Body of pancreas (tissue), 4 donors: Measurements from ENCODE around the gene GGCT. TPM values are rescaled to one million over a fixed set of nuclear protein-coding genes. Genes with fewer than 3 reads are reported as not detected.

Source experiments
- ATAC-seq: fragments of 150-250 bp; one replicate; pipeline ENCODE4 v1.9.1; 2016
- DNase-seq, 4 donors: peaks; one replicate each; pipeline ENCODE4 v3.0.0-alpha.2; 2019
- H3K27ac ChIP-seq, 4 donors: fragments of 200-600 bp; sonication (generic); 1 replicate in 3 of 4; 2 replicates in 1 of 4; pipeline versions ENCODE4 v1.5.1 to v1.6.1; 2016 to 2019; ENCODE audit warnings: mild to moderate bottlenecking in 1 of 4, mixed read lengths in 1 of 4, moderate library complexity in 1 of 4
- H3K27me3 ChIP-seq, 2 donors: fragments of 200-600 bp; sonication (generic); one replicate each; pipeline ENCODE4 v1.6.0; 2016; ENCODE audit warnings: mild to moderate bottlenecking in 1 of 2
- H3K36me3 ChIP-seq, 2 donors: fragments of 200-600 bp; sonication (generic); replicated peaks in 1 of 2; 2 replicates each; pipeline ENCODE4 v1.5.1; 2016; ENCODE audit warnings: low read depth in 2 of 2; ENCODE audit not compliant: insufficient read depth in 1 of 2
- H3K4me1 ChIP-seq: fragments of 200-600 bp; sonication (generic); one replicate; pipeline ENCODE4 v1.6.0; 2016
- H3K4me3 ChIP-seq, 2 donors: fragments of 200-600 bp; sonication (generic); 1 replicate in 1 of 2; 2 replicates in 1 of 2; pipeline ENCODE4 v1.5.1; 2016 to 2019
- H3K9me3 ChIP-seq, 3 donors: fragments of 200-600 bp; sonication (generic); 1 replicate in 2 of 3; 2 replicates in 1 of 3; pipeline ENCODE4 v1.5.1; 2016
- CTCF ChIP-seq, 7 experiments: fragments of 450-650 bp in 4 of 7; fragments of 200-600 bp in 3 of 7; sonication (generic) in 3 of 7; IDR thresholded peaks; one replicate each; pipeline ENCODE4 v1.5.1; 2016 to 2019; ENCODE audit warnings: antibody characterized with exemption in 7 of 7
- POLR2A ChIP-seq, 3 donors: fragments of 450-650 bp; IDR thresholded peaks; one replicate each; pipeline ENCODE4 v1.6.1; 2016; ENCODE audit warnings: antibody characterized with exemption in 3 of 3, mild to moderate bottlenecking in 2 of 3
- WGBS, 2 donors: methylation state at CpG; one replicate each; pipeline ENCODE4 v1.1.5; 2017; 5-methylcytosine and 5-hydroxymethylcytosine counted together
- intact Hi-C: fragments of 100-400 bp; cut with DNase I; formaldehyde crosslinking; loops from one replicate; pipeline ENCODE4 v1.15.1; 2023
- total RNA-seq, 2 donors: library from RNA; depleted of rRNA; stranded (reverse); fragments of >200 nt; gene quantifications; one replicate each; pipeline ENCODE4 v1.1.0, GENCODE V29; 2016

Gene GGCT
- total RNA-seq, 2 donors from 2014 or later, result 13.5 to 42.2 TPM

GRCh38 chr7:30470163-30470770 lies 34.4 kb downstream of the GGCT start:
- TF ChIP-seq CTCF (IDR thresholded peaks at IDR 0.05) (no peak), POLR2A (IDR thresholded peaks at IDR 0.05) (no peak)
- DNase-seq (peak in 3 of 4 donors; percentile 27 to 52 (median 28)), ATAC-seq (peak; percentile 22)
- 41 to 44% methylated on average over 14 of the region's 14 CpGs for WGBS, 2 donors
- no peaks in the 10 kb centered on the region for H3K9me3 ChIP-seq
- no peak overlapping the region for H3K4me3 ChIP-seq
- intact Hi-C loops, result no loop called here
- H3K36me3 ChIP-seq, result no peaks in the 10 kb centered on the region
- H3K27me3 ChIP-seq, result no peaks in the 10 kb centered on the region
- H3K4me1 ChIP-seq, result peaks cover 31% of the 10 kb centered on the region
- H3K27ac ChIP-seq, result peak overlapping the region in 3 of 4 donors; percentile 39 to 59 (median 57)

GRCh38 chr7:30469303-30469702 lies 35.3 kb downstream of the GGCT start:
- no peaks in the 10 kb centered on the region for H3K27me3 ChIP-seq
- intact Hi-C loops, result no loop called here
- H3K4me3 ChIP-seq, result no peak overlapping the region
- ATAC-seq, result peak; percentile 70
- TF ChIP-seq CTCF (IDR thresholded peaks at IDR 0.05) (peak in 4 of 7 experiments; percentile 17 to 30 (median 26)), POLR2A (IDR thresholded peaks at IDR 0.05) (peak in 1 of 3 donors; percentile 9)
- peaks cover 30% of the 10 kb centered on the region for H3K4me1 ChIP-seq
- DNase-seq, result peak; percentile 48 to 77 (median 58)
- 55 to 66% methylated on average over 5 of the region's 5 CpGs for WGBS, 2 donors
- no peaks in the 10 kb centered on the region for H3K36me3 ChIP-seq
- H3K9me3 ChIP-seq, result no peaks in the 10 kb centered on the region
- H3K27ac ChIP-seq, result peak overlapping the region; percentile 6 to 59 (median 48)

GRCh38 chr7:30468791-30469190 lies 35.8 kb downstream of the GGCT start:
- no peaks in the 10 kb centered on the region for H3K9me3 ChIP-seq
- H3K27me3 ChIP-seq, result no peaks in the 10 kb centered on the region
- intact Hi-C loops, result no loop called here
- whole genome bisulfite sequencing, 2 donors, result 86 to 88% methylated on average over 4 of the region's 4 CpGs
- H3K4me1 ChIP-seq, result peaks cover 30% of the 10 kb centered on the region
- ATAC-seq, result no peak
- no peak overlapping the region for H3K4me3 ChIP-seq
- TF ChIP-seq POLR2A (IDR thresholded peaks at IDR 0.05), result no peak
- no peak for TF ChIP-seq CTCF (IDR thresholded peaks at IDR 0.05)
- peak overlapping the region; percentile 6 to 59 (median 48) for H3K27ac ChIP-seq
- peak in 1 of 4 donors; percentile 26 for DNase-seq
- H3K36me3 ChIP-seq, result no peaks in the 10 kb centered on the region

- peak overlapping the region in 1 of 4 donors; percentile 59 for H3K27ac ChIP-seq
- no peak for ATAC-seq
- intact Hi-C loops, result no loop called here
- DNase-seq, result no peak
- no peaks in the 10 kb centered on the region for H3K9me3 ChIP-seq
- no peak overlapping the region for H3K4me3 ChIP-seq
- no peaks in the 10 kb centered on the region for H3K27me3 ChIP-seq
- WGBS, 2 donors, result 56 to 75% methylated on average over 2 of the region's 2 CpGs
- H3K4me1 ChIP-seq, result peaks cover 30% of the 10 kb centered on the region
- TF ChIP-seq POLR2A (IDR thresholded peaks at IDR 0.05) (no peak), CTCF (IDR thresholded peaks at IDR 0.05) (no peak)
- no peaks in the 10 kb centered on the region for H3K36me3 ChIP-seq
Measured at GRCh38 chr7:30468041-30468440, 36.6 kb downstream of the GGCT start.

- Histone ChIP-seq H3K9me3 (no peaks in the 10 kb centered on the region), H3K4me1 (peaks cover 30% of the 10 kb centered on the region), H3K4me3 (no peak overlapping the region), H3K27ac (no peak overlapping the region), H3K27me3 (no peaks in the 10 kb centered on the region), H3K36me3 (no peaks in the 10 kb centered on the region)
- WGBS, 2 donors, result 85 to 86% methylated on average over 4 of the region's 4 CpGs
- ATAC-seq (no peak), DNase-seq (no peak)
- TF ChIP-seq POLR2A (IDR thresholded peaks at IDR 0.05), result no peak
- TF ChIP-seq CTCF (IDR thresholded peaks at IDR 0.05), result no peak
- intact Hi-C loops, result no loop called here
Measured at GRCh38 chr7:30467271-30467670, 37.4 kb downstream of the GGCT start.
